Fibroblast of the aortic adventitia (primary cell): ENCODE data around the gene CCN5. TPM values are rescaled to one million over a fixed set of nuclear protein-coding genes. Genes with fewer than 3 reads are reported as not detected.

Source experiments
- DNase-seq: peaks from one replicate; pipeline ENCODE4 v3.0.0-alpha.2; 2010; ENCODE audit warnings: low read depth
- H3K4me3 ChIP-seq: 2 replicates; pipeline ENCODE4 v1.5.1; 2011; ENCODE audit warnings: low read depth, mild to moderate bottlenecking, control low read depth, low read length, moderate library complexity
- total RNA-seq: library from RNA; depleted of rRNA; stranded (reverse); fragments of >200 nt; gene quantifications from 2 replicates; pipeline ENCODE4 v1.2.3, GENCODE V29; 2012; ENCODE audit warnings: low replicate concordance
- TF ChIP-seq, protein P1 (sequence below): IDR thresholded peaks from 2 replicates; pipeline ENCODE4 v1.5.1; 2011; ENCODE audit warnings: mild to moderate bottlenecking, low read length, control low read depth, inconsistent platforms; ENCODE audit not compliant: insufficient read depth

CCN5 gene
- total RNA-seq, 1 donor, result 266 TPM

GRCh38 chr20:44681796-44682566, 33.2 kb upstream of the CCN5 start:
- no peak overlapping the region for H3K4me3 ChIP-seq
- no peak for DNase-seq
- TF ChIP-seq, protein P1, sequence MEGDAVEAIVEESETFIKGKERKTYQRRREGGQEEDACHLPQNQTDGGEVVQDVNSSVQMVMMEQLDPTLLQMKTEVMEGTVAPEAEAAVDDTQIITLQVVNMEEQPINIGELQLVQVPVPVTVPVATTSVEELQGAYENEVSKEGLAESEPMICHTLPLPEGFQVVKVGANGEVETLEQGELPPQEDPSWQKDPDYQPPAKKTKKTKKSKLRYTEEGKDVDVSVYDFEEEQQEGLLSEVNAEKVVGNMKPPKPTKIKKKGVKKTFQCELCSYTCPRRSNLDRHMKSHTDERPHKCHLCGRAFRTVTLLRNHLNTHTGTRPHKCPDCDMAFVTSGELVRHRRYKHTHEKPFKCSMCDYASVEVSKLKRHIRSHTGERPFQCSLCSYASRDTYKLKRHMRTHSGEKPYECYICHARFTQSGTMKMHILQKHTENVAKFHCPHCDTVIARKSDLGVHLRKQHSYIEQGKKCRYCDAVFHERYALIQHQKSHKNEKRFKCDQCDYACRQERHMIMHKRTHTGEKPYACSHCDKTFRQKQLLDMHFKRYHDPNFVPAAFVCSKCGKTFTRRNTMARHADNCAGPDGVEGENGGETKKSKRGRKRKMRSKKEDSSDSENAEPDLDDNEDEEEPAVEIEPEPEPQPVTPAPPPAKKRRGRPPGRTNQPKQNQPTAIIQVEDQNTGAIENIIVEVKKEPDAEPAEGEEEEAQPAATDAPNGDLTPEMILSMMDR, result no peak

GRCh38 chr20:44683263-44684046, 31.7 kb upstream of the CCN5 start:
- TF ChIP-seq, protein P1, result peak; percentile 59
- DNase-seq, result no peak
- no peak overlapping the region for H3K4me3 ChIP-seq

- DNase-seq, result no peak
- TF ChIP-seq, protein P1, result no peak
- no peak overlapping the region for H3K4me3 ChIP-seq
Measured at GRCh38 chr20:44684047-44684967, 30.9 kb upstream of the CCN5 start.

DNA sequence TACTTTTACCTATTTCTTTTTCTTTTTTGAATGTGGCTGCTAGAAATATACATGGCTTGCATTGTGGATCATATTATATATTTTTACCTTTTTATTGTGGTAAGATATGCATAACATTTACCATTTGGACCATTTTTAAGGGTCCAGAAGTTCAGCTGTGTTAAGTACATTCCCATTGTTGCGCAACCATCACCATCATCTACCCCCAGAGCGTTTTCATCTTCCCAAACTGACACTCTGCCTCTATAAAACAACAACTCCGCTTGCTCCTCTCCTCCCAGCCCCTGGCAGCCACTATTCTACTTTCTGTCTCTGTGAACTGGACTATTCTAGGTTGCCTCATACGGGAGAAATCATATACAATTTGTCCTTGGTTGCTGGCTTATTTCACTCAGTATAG, 28.2 kb upstream of the CCN5 start:
- no peak overlapping the region for H3K4me3 ChIP-seq
- DNase-seq, result no peak
- TF ChIP-seq, protein P1, result no peak

- TF ChIP-seq, protein P1, result peak; percentile 26
Measured at GRCh38 chr20:44688053-44688625, 27.0 kb upstream of the CCN5 start.

DNA sequence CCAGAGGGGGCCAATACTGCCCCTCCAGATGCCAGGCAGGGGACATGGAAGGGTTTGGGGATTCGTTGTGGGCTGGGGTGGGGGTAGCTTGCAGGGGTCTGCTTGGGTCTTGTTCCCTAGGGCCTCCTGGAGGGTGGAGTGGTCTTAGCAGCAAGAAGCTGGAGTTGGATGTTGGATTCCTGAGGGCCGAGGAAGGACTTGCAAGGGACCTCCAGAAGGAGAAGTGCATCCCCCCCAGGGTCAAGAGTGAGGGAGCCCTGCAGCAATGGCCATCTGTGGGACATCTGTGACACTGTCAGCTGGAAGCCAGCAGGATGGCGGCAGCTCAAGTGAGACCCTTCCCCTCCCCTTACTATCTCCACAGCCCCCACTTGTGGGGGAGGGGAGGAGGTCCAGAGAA, 25.4 kb upstream of the CCN5 start:
- no peak overlapping the region for H3K4me3 ChIP-seq
- no peak for DNase-seq
- TF ChIP-seq, protein P1, result no peak

More at GRCh38 chr20:44688053-44688625, 27.0 kb upstream of the CCN5 start:
- no peak overlapping the region for H3K4me3 ChIP-seq
- DNase-seq, result no peak
